T47D (cell line): Measurements from ENCODE around the gene MMP13.
A peak's percentile ranks its signal among the peaks of the same experiment; 100 is the strongest.

ENCODE experiments used
- DNase-seq, 2 experiments: peaks; one replicate each; pipeline versions ENCODE4 v3.0.0 to v3.0.0-alpha.2; 2011 to 2012; ENCODE audit warnings: low read depth in 1 of 2, low spot score in 1 of 2
- JUND ChIP-seq: IDR thresholded peaks from 2 replicates; pipeline ENCODE4 v1.6.1; 2012; ENCODE audit warnings: low read depth
- in situ Hi-C: cut with HindIII; loops from 2 replicates; pipeline ENCODE4 v1.10.0; 2016; ENCODE audit warnings: low sequenced_read_pairs, low pct_unique_long_range_greater_than_20kb

The MMP13 gene

GRCh38 chr11:102967497-102967896, 12.0 kb upstream of the MMP13 start:
- in situ Hi-C loops, result no loop called here
- DNase-seq, result no peak
- no peak for TF ChIP-seq JUND

- TF ChIP-seq JUND, result no peak
- in situ Hi-C loops, result no loop called here
- DNase-seq, result no peak
Measured at GRCh38 chr11:102966011-102966410, 10.5 kb upstream of the MMP13 start.

- in situ Hi-C loops, result no loop called here
- no peak for TF ChIP-seq JUND
- DNase-seq, result no peak
Measured at GRCh38 chr11:102964867-102965266, 9.3 kb upstream of the MMP13 start.

GRCh38 chr11:102957953-102958352, 2.4 kb upstream of the MMP13 start:
- no peak for TF ChIP-seq JUND
- DNase-seq, result no peak
- in situ Hi-C loops, result no loop called here

GRCh38 chr11:102950622-102951081, 4.9 kb downstream of the MMP13 start:
- TF ChIP-seq JUND, result no peak
- in situ Hi-C loops, result no loop called here
- DNase-seq, result peak in 1 of 2 experiments; percentile 28

- in situ Hi-C loops, result no loop called here
- no peak for DNase-seq
- no peak for TF ChIP-seq JUND
Measured at GRCh38 chr11:102946237-102946636, 9.3 kb downstream of the MMP13 start.

- no peak for TF ChIP-seq JUND
- DNase-seq, result peak; percentile 68 to 85
- in situ Hi-C loops, result no loop called here
Measured at GRCh38 chr11:102940714-102941588, 14.6 kb downstream of the MMP13 start.

GRCh38 chr11:102936864-102937509, 18.5 kb downstream of the MMP13 start:
- no peak for TF ChIP-seq JUND
- in situ Hi-C loops, result no loop called here
- no peak for DNase-seq

GRCh38 chr11:102935514-102935913, 20.0 kb downstream of the MMP13 start:
- in situ Hi-C loops, result no loop called here
- TF ChIP-seq JUND, result no peak
- no peak for DNase-seq

GRCh38 chr11:102934735-102935134, 20.8 kb downstream of the MMP13 start:
- in situ Hi-C loops, result no loop called here
- TF ChIP-seq JUND, result no peak

GRCh38 chr11:102933627-102934026, 21.9 kb downstream of the MMP13 start:
- TF ChIP-seq JUND, result no peak

More at GRCh38 chr11:102934735-102935134, 20.8 kb downstream of the MMP13 start:
- no peak for DNase-seq

GRCh38 chr11:102932678-102933077, 22.9 kb downstream of the MMP13 start:
- TF ChIP-seq JUND, result no peak
- no peak for DNase-seq
- in situ Hi-C loops, result no loop called here

More at GRCh38 chr11:102933627-102934026, 21.9 kb downstream of the MMP13 start:
- in situ Hi-C loops, result no loop called here
- DNase-seq, result no peak

- no peak for DNase-seq
- TF ChIP-seq JUND, result no peak
- in situ Hi-C loops, result no loop called here
Measured at GRCh38 chr11:102930451-102930850, 25.1 kb downstream of the MMP13 start.
